Fibroblast of villous mesenchyme (primary cell): ENCODE measurements around the gene CEP170. TPM values are rescaled to one million over a fixed set of nuclear protein-coding genes. Genes with fewer than 3 reads are reported as not detected.

Experiments
- DNase-seq: peaks from one replicate; pipeline ENCODE4 v3.0.0-alpha.2; 2010; ENCODE audit warnings: low read depth
- H3K4me3 ChIP-seq: 2 replicates; pipeline ENCODE4 v1.5.1; 2011; ENCODE audit warnings: low read depth, mild to moderate bottlenecking, low read length
- CTCF ChIP-seq: IDR thresholded peaks from 2 replicates; pipeline ENCODE4 v1.5.1; 2012; ENCODE audit warnings: low read depth, mild to moderate bottlenecking, low read length; ENCODE audit not compliant: insufficient read depth
- total RNA-seq: library from RNA; depleted of rRNA; stranded (reverse); fragments of >200 nt; gene quantifications from 2 replicates; pipeline ENCODE4 v1.2.3, GENCODE V29; 2012

Gene CEP170
- total RNA-seq, 1 donor, result 114 TPM

GRCh38 chr1:243280571-243281129 lies 25.6 kb upstream of the CEP170 start:
- TF ChIP-seq CTCF, result no peak
- H3K4me3 ChIP-seq, result no peak overlapping the region
- no peak for DNase-seq

GRCh38 chr1:243275316-243275715 lies 20.2 kb upstream of the CEP170 start:
- no peak overlapping the region for H3K4me3 ChIP-seq
- no peak for TF ChIP-seq CTCF
- no peak for DNase-seq

- H3K4me3 ChIP-seq, result no peak overlapping the region
- no peak for TF ChIP-seq CTCF
- no peak for DNase-seq
Observed at GRCh38 chr1:243273945-243274344, 18.9 kb upstream of the CEP170 start.

- TF ChIP-seq CTCF, result no peak
- DNase-seq, result no peak
- H3K4me3 ChIP-seq, result no peak overlapping the region
Observed at GRCh38 chr1:243273506-243273905, 18.4 kb upstream of the CEP170 start.

- no peak overlapping the region for H3K4me3 ChIP-seq
- TF ChIP-seq CTCF, result no peak
- DNase-seq, result no peak
Observed at GRCh38 chr1:243272401-243272800, 17.3 kb upstream of the CEP170 start.

GRCh38 chr1:243271996-243272395 lies 16.9 kb upstream of the CEP170 start:
- no peak overlapping the region for H3K4me3 ChIP-seq
- TF ChIP-seq CTCF, result no peak
- no peak for DNase-seq
